NCI-H2029 treated with DMSO at 0.1 percent for 48 hours (cell line): ENCODE data around the gene PRKCA.
"Not testable (repeated sequence)": the region's sequence is repeated elsewhere in the genome, so short reads cannot be mapped to it uniquely, and the experiment has no call there.

Experiments
- DNase-seq: peaks from one replicate; lab custom pipeline; 2025; lab: John Stamatoyannopoulos, UW

The PRKCA gene

GRCh38 chr17:66386498-66387351 lies 84.3 kb downstream of the PRKCA start:
- no peak for DNase-seq

- no peak for DNase-seq
These were observed 85.1 kb downstream of the PRKCA start for GRCh38 chr17:66387392-66387981.

- no peak for DNase-seq
These were observed 90.5 kb downstream of the PRKCA start for GRCh38 chr17:66392783-66393437.

- no peak for DNase-seq
These were observed 93.5 kb downstream of the PRKCA start for GRCh38 chr17:66395961-66396360.

- no peak for DNase-seq
These were observed 95.1 kb downstream of the PRKCA start for GRCh38 chr17:66397486-66397885.

GRCh38 chr17:66398059-66398458 lies 95.6 kb downstream of the PRKCA start:
- DNase-seq, result no peak

- DNase-seq, result no peak
These were observed 96.2 kb downstream of the PRKCA start for GRCh38 chr17:66398617-66399016.

GRCh38 chr17:66399441-66399840 lies 97.0 kb downstream of the PRKCA start:
- no peak for DNase-seq

- DNase-seq, result not testable (repeated sequence)
These were observed 97.8 kb downstream of the PRKCA start for GRCh38 chr17:66400041-66400688.

GRCh38 chr17:66400698-66401097 lies 98.3 kb downstream of the PRKCA start:
- DNase-seq, result no peak

- DNase-seq, result no peak
These were observed 99.0 kb downstream of the PRKCA start for GRCh38 chr17:66401364-66401763.

GRCh38 chr17:66403846-66404556 lies 101.6 kb downstream of the PRKCA start:
- DNase-seq, result no peak

- no peak for DNase-seq
These were observed 103.6 kb downstream of the PRKCA start for GRCh38 chr17:66405836-66406677.

- DNase-seq, result no peak
These were observed 104.6 kb downstream of the PRKCA start for GRCh38 chr17:66406701-66407644.

- no peak for DNase-seq
These were observed 105.5 kb downstream of the PRKCA start for GRCh38 chr17:66407864-66408263.

GRCh38 chr17:66411520-66411919 lies 109.1 kb downstream of the PRKCA start:
- DNase-seq, result no peak

- DNase-seq, result no peak
These were observed 110.6 kb downstream of the PRKCA start for GRCh38 chr17:66412857-66413558.

GRCh38 chr17:66413559-66414520 lies 111.4 kb downstream of the PRKCA start:
- DNase-seq, result no peak
